ENCODE results near the gene VCAM1. TPM values are rescaled to one million over a fixed set of nuclear protein-coding genes. Genes with fewer than 3 reads are reported as not detected.

Gene VCAM1
- total RNA-seq, 1 donor from 2014 or later, result 6.1 TPM

- TF ChIP-seq CTCF (IDR thresholded peaks at IDR 0.05), result peak; percentile 9
- Mint-ChIP-seq H3K4me3 (ENCODE audit: unreplicated experiment) (peak overlapping the region; percentile 35), H3K27ac (ENCODE audit: unreplicated experiment) (peak overlapping the region; percentile 39)
Observed at GRCh38 chr1:100721526-100722207, 2.1 kb downstream of the VCAM1 start.

GRCh38 chr1:100722221-100722620 is 2.7 kb downstream of the VCAM1 start:
- H3K9me3 Mint-ChIP-seq (ENCODE audit: low read depth), result peaks cover 7% of the 10 kb centered on the region

More at GRCh38 chr1:100721526-100722207, 2.1 kb downstream of the VCAM1 start:
- peaks cover 3% of the 10 kb centered on the region for H3K36me3 Mint-ChIP-seq (ENCODE audit: low read depth)
- DNase-seq (ENCODE audit: low spot score), result no peak
- peaks cover 7% of the 10 kb centered on the region for H3K9me3 Mint-ChIP-seq (ENCODE audit: low read depth)
- H3K27me3 Mint-ChIP-seq (ENCODE audit: low read depth), result no peaks in the 10 kb centered on the region
- peaks cover 32% of the 10 kb centered on the region for H3K4me1 Mint-ChIP-seq (ENCODE audit: low read depth)

GRCh38 chr1:100724281-100724680 is 4.7 kb downstream of the VCAM1 start:
- no peak for TF ChIP-seq CTCF (IDR thresholded peaks at IDR 0.05)
- Mint-ChIP-seq H3K9me3 (ENCODE audit: low read depth) (peaks cover 7% of the 10 kb centered on the region), H3K36me3 (ENCODE audit: low read depth) (peaks cover 5% of the 10 kb centered on the region), H3K27me3 (ENCODE audit: low read depth) (no peaks in the 10 kb centered on the region), H3K4me3 (ENCODE audit: unreplicated experiment) (no peak overlapping the region), H3K27ac (ENCODE audit: unreplicated experiment) (no peak overlapping the region), H3K4me1 (ENCODE audit: low read depth) (peaks cover 30% of the 10 kb centered on the region)
- no peak for DNase-seq (ENCODE audit: low spot score)

More at GRCh38 chr1:100722221-100722620, 2.7 kb downstream of the VCAM1 start:
- TF ChIP-seq CTCF (IDR thresholded peaks at IDR 0.05), result no peak
- no peak for DNase-seq (ENCODE audit: low spot score)
- H3K27ac Mint-ChIP-seq (ENCODE audit: unreplicated experiment), result peak overlapping the region; percentile 39
- H3K27me3 Mint-ChIP-seq (ENCODE audit: low read depth), result no peaks in the 10 kb centered on the region
- H3K4me3 Mint-ChIP-seq (ENCODE audit: unreplicated experiment), result no peak overlapping the region
- H3K4me1 Mint-ChIP-seq (ENCODE audit: low read depth), result peaks cover 32% of the 10 kb centered on the region
- peaks cover 3% of the 10 kb centered on the region for H3K36me3 Mint-ChIP-seq (ENCODE audit: low read depth)

- Mint-ChIP-seq H3K4me3 (ENCODE audit: unreplicated experiment) (no peak overlapping the region), H3K9me3 (ENCODE audit: low read depth) (peaks cover 10% of the 10 kb centered on the region), H3K27me3 (ENCODE audit: low read depth) (no peaks in the 10 kb centered on the region), H3K4me1 (ENCODE audit: low read depth) (peaks cover 14% of the 10 kb centered on the region), H3K36me3 (ENCODE audit: low read depth) (peaks cover 5% of the 10 kb centered on the region), H3K27ac (ENCODE audit: unreplicated experiment) (no peak overlapping the region)
- DNase-seq (ENCODE audit: low spot score), result no peak
- no peak for TF ChIP-seq CTCF (IDR thresholded peaks at IDR 0.05)
Observed at GRCh38 chr1:100730130-100730529, 10.6 kb downstream of the VCAM1 start.

GRCh38 chr1:100731309-100731708 is 11.8 kb downstream of the VCAM1 start:
- TF ChIP-seq CTCF (IDR thresholded peaks at IDR 0.05), result no peak

More at GRCh38 chr1:100731309-100731708, 11.8 kb downstream of the VCAM1 start:
- H3K9me3 Mint-ChIP-seq (ENCODE audit: low read depth), result peaks cover 6% of the 10 kb centered on the region
- H3K36me3 Mint-ChIP-seq (ENCODE audit: low read depth), result peaks cover 3% of the 10 kb centered on the region
- H3K27me3 Mint-ChIP-seq (ENCODE audit: low read depth), result no peaks in the 10 kb centered on the region
- H3K4me3 Mint-ChIP-seq (ENCODE audit: unreplicated experiment), result no peak overlapping the region
- H3K4me1 Mint-ChIP-seq (ENCODE audit: low read depth), result peaks cover 23% of the 10 kb centered on the region
- DNase-seq (ENCODE audit: low spot score), result no peak
- no peak overlapping the region for H3K27ac Mint-ChIP-seq (ENCODE audit: unreplicated experiment)
